ENCODE measurements around the gene ERO1A. TPM values are rescaled to one million over a fixed set of nuclear protein-coding genes. Genes with fewer than 3 reads are reported as not detected.

ERO1A gene
- total RNA-seq, 2 donors from 2014 or later = 84.8 to 107 TPM

Other genes starting within 250 kb of the ERO1A start
- 1 to 10 TPM; 4.0 to 6.7 TPM for gene TXNDC16, start 143.1 kb downstream of the ERO1A start, total RNA-seq
- under 1 TPM; 0.12 to 0.46 TPM for gene GPR137C, start 142.7 kb downstream of the ERO1A start, total RNA-seq
- 10 to 100 TPM; 90.0 to 91.1 TPM for gene PSMC6, start 11.6 kb upstream of the ERO1A start, total RNA-seq
- gene STYX, start 34.6 kb upstream of the ERO1A start, total RNA-seq = 10 to 100 TPM; 15.5 to 16.2 TPM
- gene GNPNAT1, start 96.0 kb upstream of the ERO1A start, total RNA-seq = 10 to 100 TPM; 16.3 to 19.9 TPM